ENCODE results near the gene EML6. TPM values are rescaled to one million over a fixed set of nuclear protein-coding genes. Genes with fewer than 3 reads are reported as not detected.

EML6 gene
- total and polyA plus RNA-seq, 2 of the 8 experiments (the other 6 are each of a cell fraction or from before 2014, with no cell fraction given): 1.2 to 1.6 TPM

DNA sequence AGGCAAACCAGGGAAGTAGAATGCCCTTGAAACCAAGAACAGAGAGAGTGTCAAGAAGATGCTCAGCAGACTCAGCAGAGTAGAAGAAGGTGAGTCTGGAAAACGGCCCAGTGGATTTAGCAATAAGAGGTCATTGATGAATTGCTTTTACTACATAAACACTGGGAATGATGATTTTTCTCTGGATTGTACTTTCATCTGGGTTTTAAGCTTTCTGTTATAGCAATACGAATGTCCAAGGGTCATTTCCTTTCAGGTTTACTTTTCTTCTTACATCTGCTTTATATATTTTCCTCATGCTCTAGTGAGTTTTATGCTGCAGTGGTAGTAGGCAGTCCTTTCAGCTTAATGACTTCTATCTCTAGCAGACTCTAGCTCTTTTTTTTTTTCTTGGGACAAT is 16.9 kb downstream of the EML6 start (continued):
- TF ChIP-seq, protein P1, sequence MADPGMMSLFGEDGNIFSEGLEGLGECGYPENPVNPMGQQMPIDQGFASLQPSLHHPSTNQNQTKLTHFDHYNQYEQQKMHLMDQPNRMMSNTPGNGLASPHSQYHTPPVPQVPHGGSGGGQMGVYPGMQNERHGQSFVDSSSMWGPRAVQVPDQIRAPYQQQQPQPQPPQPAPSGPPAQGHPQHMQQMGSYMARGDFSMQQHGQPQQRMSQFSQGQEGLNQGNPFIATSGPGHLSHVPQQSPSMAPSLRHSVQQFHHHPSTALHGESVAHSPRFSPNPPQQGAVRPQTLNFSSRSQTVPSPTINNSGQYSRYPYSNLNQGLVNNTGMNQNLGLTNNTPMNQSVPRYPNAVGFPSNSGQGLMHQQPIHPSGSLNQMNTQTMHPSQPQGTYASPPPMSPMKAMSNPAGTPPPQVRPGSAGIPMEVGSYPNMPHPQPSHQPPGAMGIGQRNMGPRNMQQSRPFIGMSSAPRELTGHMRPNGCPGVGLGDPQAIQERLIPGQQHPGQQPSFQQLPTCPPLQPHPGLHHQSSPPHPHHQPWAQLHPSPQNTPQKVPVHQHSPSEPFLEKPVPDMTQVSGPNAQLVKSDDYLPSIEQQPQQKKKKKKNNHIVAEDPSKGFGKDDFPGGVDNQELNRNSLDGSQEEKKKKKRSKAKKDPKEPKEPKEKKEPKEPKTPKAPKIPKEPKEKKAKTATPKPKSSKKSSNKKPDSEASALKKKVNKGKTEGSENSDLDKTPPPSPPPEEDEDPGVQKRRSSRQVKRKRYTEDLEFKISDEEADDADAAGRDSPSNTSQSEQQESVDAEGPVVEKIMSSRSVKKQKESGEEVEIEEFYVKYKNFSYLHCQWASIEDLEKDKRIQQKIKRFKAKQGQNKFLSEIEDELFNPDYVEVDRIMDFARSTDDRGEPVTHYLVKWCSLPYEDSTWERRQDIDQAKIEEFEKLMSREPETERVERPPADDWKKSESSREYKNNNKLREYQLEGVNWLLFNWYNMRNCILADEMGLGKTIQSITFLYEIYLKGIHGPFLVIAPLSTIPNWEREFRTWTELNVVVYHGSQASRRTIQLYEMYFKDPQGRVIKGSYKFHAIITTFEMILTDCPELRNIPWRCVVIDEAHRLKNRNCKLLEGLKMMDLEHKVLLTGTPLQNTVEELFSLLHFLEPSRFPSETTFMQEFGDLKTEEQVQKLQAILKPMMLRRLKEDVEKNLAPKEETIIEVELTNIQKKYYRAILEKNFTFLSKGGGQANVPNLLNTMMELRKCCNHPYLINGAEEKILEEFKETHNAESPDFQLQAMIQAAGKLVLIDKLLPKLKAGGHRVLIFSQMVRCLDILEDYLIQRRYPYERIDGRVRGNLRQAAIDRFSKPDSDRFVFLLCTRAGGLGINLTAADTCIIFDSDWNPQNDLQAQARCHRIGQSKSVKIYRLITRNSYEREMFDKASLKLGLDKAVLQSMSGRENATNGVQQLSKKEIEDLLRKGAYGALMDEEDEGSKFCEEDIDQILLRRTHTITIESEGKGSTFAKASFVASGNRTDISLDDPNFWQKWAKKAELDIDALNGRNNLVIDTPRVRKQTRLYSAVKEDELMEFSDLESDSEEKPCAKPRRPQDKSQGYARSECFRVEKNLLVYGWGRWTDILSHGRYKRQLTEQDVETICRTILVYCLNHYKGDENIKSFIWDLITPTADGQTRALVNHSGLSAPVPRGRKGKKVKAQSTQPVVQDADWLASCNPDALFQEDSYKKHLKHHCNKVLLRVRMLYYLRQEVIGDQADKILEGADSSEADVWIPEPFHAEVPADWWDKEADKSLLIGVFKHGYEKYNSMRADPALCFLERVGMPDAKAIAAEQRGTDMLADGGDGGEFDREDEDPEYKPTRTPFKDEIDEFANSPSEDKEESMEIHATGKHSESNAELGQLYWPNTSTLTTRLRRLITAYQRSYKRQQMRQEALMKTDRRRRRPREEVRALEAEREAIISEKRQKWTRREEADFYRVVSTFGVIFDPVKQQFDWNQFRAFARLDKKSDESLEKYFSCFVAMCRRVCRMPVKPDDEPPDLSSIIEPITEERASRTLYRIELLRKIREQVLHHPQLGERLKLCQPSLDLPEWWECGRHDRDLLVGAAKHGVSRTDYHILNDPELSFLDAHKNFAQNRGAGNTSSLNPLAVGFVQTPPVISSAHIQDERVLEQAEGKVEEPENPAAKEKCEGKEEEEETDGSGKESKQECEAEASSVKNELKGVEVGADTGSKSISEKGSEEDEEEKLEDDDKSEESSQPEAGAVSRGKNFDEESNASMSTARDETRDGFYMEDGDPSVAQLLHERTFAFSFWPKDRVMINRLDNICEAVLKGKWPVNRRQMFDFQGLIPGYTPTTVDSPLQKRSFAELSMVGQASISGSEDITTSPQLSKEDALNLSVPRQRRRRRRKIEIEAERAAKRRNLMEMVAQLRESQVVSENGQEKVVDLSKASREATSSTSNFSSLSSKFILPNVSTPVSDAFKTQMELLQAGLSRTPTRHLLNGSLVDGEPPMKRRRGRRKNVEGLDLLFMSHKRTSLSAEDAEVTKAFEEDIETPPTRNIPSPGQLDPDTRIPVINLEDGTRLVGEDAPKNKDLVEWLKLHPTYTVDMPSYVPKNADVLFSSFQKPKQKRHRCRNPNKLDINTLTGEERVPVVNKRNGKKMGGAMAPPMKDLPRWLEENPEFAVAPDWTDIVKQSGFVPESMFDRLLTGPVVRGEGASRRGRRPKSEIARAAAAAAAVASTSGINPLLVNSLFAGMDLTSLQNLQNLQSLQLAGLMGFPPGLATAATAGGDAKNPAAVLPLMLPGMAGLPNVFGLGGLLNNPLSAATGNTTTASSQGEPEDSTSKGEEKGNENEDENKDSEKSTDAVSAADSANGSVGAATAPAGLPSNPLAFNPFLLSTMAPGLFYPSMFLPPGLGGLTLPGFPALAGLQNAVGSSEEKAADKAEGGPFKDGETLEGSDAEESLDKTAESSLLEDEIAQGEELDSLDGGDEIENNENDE (IDR thresholded peaks at IDR 0.05; ENCODE audit: insufficient replicate concordance, low read length): no peak
- TF ChIP-seq, protein P2, sequence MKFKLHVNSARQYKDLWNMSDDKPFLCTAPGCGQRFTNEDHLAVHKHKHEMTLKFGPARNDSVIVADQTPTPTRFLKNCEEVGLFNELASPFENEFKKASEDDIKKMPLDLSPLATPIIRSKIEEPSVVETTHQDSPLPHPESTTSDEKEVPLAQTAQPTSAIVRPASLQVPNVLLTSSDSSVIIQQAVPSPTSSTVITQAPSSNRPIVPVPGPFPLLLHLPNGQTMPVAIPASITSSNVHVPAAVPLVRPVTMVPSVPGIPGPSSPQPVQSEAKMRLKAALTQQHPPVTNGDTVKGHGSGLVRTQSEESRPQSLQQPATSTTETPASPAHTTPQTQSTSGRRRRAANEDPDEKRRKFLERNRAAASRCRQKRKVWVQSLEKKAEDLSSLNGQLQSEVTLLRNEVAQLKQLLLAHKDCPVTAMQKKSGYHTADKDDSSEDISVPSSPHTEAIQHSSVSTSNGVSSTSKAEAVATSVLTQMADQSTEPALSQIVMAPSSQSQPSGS (IDR thresholded peaks at IDR 0.05; ENCODE audit: low read length): no peak
- TF ChIP-seq CHD2 (IDR thresholded peaks at IDR 0.05; ENCODE audit: low read length) (no peak), CEBPB (IDR thresholded peaks at IDR 0.05; ENCODE audit: low read depth, low read length) (no peak)
